H9 (cell line): Measurements from ENCODE around the gene CHD9NB. TPM values are rescaled to one million over a fixed set of nuclear protein-coding genes. Genes with fewer than 3 reads are reported as not detected.

ENCODE experiments used
- DNase-seq: peaks from one replicate; pipeline ENCODE4 v3.0.0-alpha.2; 2017
- H2AFZ ChIP-seq: one replicate; pipeline ENCODE4 v1.6.1; 2013; ENCODE audit warnings: mild to moderate bottlenecking, low read length, control low read depth, moderate library complexity
- H2AK5ac ChIP-seq: 2 replicates; pipeline ENCODE4 v1.6.1; 2013; ENCODE audit warnings: low read length, control low read depth, mixed read lengths; ENCODE audit not compliant: insufficient read length
- H2BK120ac ChIP-seq: one replicate; pipeline ENCODE4 v1.6.1; 2013; ENCODE audit warnings: low read depth, mild to moderate bottlenecking, low read length, control low read depth, inconsistent platforms; ENCODE audit not compliant: poor library complexity, severe bottlenecking
- H2BK12ac ChIP-seq: 2 replicates; pipeline ENCODE4 v1.6.1; 2013; ENCODE audit warnings: low read length, control low read depth, mixed read lengths, low read depth; ENCODE audit not compliant: insufficient read length
- H2BK15ac ChIP-seq: 2 replicates; pipeline ENCODE4 v1.6.1; 2013; ENCODE audit warnings: low read depth, low read length, control low read depth
- H2BK20ac ChIP-seq: one replicate; pipeline ENCODE4 v1.6.1; 2013; ENCODE audit warnings: low read depth, mild to moderate bottlenecking, low read length, control low read depth, inconsistent platforms; ENCODE audit not compliant: poor library complexity, severe bottlenecking
- H2BK5ac ChIP-seq: 2 replicates; pipeline ENCODE4 v1.6.1; 2013; ENCODE audit warnings: low read length, control low read depth, mixed read lengths; ENCODE audit not compliant: insufficient read length
- H3K14ac ChIP-seq: 2 replicates; pipeline ENCODE4 v1.6.1; 2013; ENCODE audit warnings: low read length, control low read depth; ENCODE audit not compliant: insufficient read depth
- H3K18ac ChIP-seq: 2 replicates; pipeline ENCODE4 v1.6.1; 2013; ENCODE audit warnings: low read depth, mild to moderate bottlenecking, mixed read lengths, low read length, control low read depth; ENCODE audit not compliant: insufficient read length
- H3K23ac ChIP-seq: 2 replicates; pipeline ENCODE4 v1.6.1; 2013; ENCODE audit warnings: low read length, control low read depth, mixed read lengths, low read depth; ENCODE audit not compliant: insufficient read length
- H3K23me2 ChIP-seq: 2 replicates; pipeline ENCODE4 v1.6.1; 2013; ENCODE audit warnings: low read depth, mild to moderate bottlenecking, mixed read lengths, low read length, control low read depth; ENCODE audit not compliant: insufficient read length, poor library complexity, severe bottlenecking
- H3K27ac ChIP-seq: 2 replicates; pipeline ENCODE4 v1.5.1; 2013; ENCODE audit warnings: low read length, control low read depth, mixed read lengths, low read depth; ENCODE audit not compliant: insufficient read length
- H3K27me3 ChIP-seq: 2 replicates; pipeline ENCODE4 v1.6.1; 2013; ENCODE audit warnings: low read length, control low read depth, inconsistent platforms; ENCODE audit not compliant: insufficient read depth
- H3K4ac ChIP-seq: 2 replicates; pipeline ENCODE4 v1.6.1; 2013; ENCODE audit warnings: low read depth, mild to moderate bottlenecking, control low read depth, inconsistent platforms, low read length, moderate library complexity
- H3K4me1 ChIP-seq: 2 replicates; pipeline ENCODE4 v1.6.1; 2013; ENCODE audit warnings: low read length, control low read depth, inconsistent platforms; ENCODE audit not compliant: insufficient read depth
- H3K4me2 ChIP-seq: 2 replicates; pipeline ENCODE4 v1.6.1; 2013; ENCODE audit warnings: low read length, control low read depth, mixed read lengths; ENCODE audit not compliant: insufficient read length, insufficient read depth
- H3K56ac ChIP-seq: 2 replicates; pipeline ENCODE4 v1.6.1; 2013; ENCODE audit warnings: low read depth, mild to moderate bottlenecking, mixed read lengths, low read length, control low read depth; ENCODE audit not compliant: insufficient read length
- H3K79me1 ChIP-seq: 2 replicates; pipeline ENCODE4 v1.6.1; 2013; ENCODE audit warnings: low read depth, mild to moderate bottlenecking, moderate library complexity, low read length, control low read depth, inconsistent platforms; ENCODE audit not compliant: insufficient read depth, poor library complexity, severe bottlenecking
- H3K79me2 ChIP-seq: 2 replicates; pipeline ENCODE4 v1.6.1; 2013; ENCODE audit warnings: low read length, control low read depth, inconsistent platforms; ENCODE audit not compliant: insufficient read depth
- H3K9ac ChIP-seq: 2 replicates; pipeline ENCODE4 v1.6.1; 2013; ENCODE audit warnings: low read length, control low read depth, mixed read lengths; ENCODE audit not compliant: insufficient read length; ENCODE audit errors: extremely low read depth
- H3K9me3 ChIP-seq: one replicate; pipeline ENCODE4 v1.6.1; 2013; ENCODE audit warnings: low read depth, low read length, inconsistent platforms; ENCODE audit not compliant: control insufficient read depth
- H3T11ph ChIP-seq: one replicate; pipeline ENCODE4 v1.6.1; 2013; ENCODE audit warnings: mild to moderate bottlenecking, low read length, control low read depth, inconsistent platforms
- H4K20me1 ChIP-seq: one replicate; pipeline ENCODE4 v1.6.1; 2013; ENCODE audit not compliant: control insufficient read depth, insufficient read length, insufficient read depth
- H4K5ac ChIP-seq: 2 replicates; pipeline ENCODE4 v1.6.1; 2013; ENCODE audit warnings: low read depth, mild to moderate bottlenecking, mixed read lengths, low read length, control low read depth; ENCODE audit not compliant: insufficient read length
- H4K8ac ChIP-seq: replicated peaks from 2 replicates; pipeline ENCODE4 v1.6.1; 2013; ENCODE audit warnings: low read length, control low read depth, mixed read lengths, low read depth; ENCODE audit not compliant: insufficient read length
- H4K91ac ChIP-seq: 2 replicates; pipeline ENCODE4 v1.6.1; 2013; ENCODE audit warnings: low read depth, mild to moderate bottlenecking, moderate library complexity, mixed read lengths, low read length, control low read depth; ENCODE audit not compliant: insufficient read length
- H3K27ac Mint-ChIP-seq, 3 experiments: 2 replicates in 2 of 3; 3 replicates in 1 of 3; pipeline ENCODE4 v1.8.0; 2020 to 2021; ENCODE audit warnings: mixed read lengths in 3 of 3, mild to moderate bottlenecking in 1 of 3, moderate library complexity in 1 of 3
- H3K27me3 Mint-ChIP-seq: 2 replicates; pipeline ENCODE4 v1.8.0; 2021; ENCODE audit warnings: low read depth, mild to moderate bottlenecking, moderate library complexity, mixed read lengths
- H3K36me3 Mint-ChIP-seq, 3 experiments: 2 replicates in 2 of 3; 3 replicates in 1 of 3; pipeline ENCODE4 v1.8.0; 2020 to 2021; ENCODE audit warnings: low read depth in 3 of 3, mixed read lengths in 3 of 3; ENCODE audit not compliant: insufficient read depth in 1 of 3
- H3K4me1 Mint-ChIP-seq, 2 experiments: 2 replicates each; pipeline ENCODE4 v1.8.0; 2020; ENCODE audit warnings: mixed read lengths in 2 of 2
- H3K4me3 Mint-ChIP-seq, 2 experiments: 2 replicates in 1 of 2; 3 replicates in 1 of 2; pipeline ENCODE4 v1.8.0; 2020 to 2021; ENCODE audit warnings: mild to moderate bottlenecking in 2 of 2, mixed read lengths in 2 of 2, moderate library complexity in 1 of 2
- H3K9me3 Mint-ChIP-seq, 2 experiments: 2 replicates in 1 of 2; 3 replicates in 1 of 2; pipeline ENCODE4 v1.8.0; 2020; ENCODE audit warnings: mild to moderate bottlenecking in 2 of 2, mixed read lengths in 2 of 2, moderate library complexity in 1 of 2
- CTCF ChIP-seq: fragments of 200-600 bp; sonication (generic); conservative IDR thresholded peaks from 3 replicates; pipeline ENCODE4 v1.8.0; 2021; ENCODE audit warnings: antibody characterized with exemption, mild to moderate bottlenecking
- WGBS: extraction: QIAGEN DNeasy Blood & Tissue Kit; methylation state at CpG from one replicate; pipeline ENCODE4 v1.1.7; 2013; ENCODE audit warnings: missing lambda C conversion rate, low lambda C conversion rate, mixed read lengths; ENCODE audit not compliant: insufficient read length; ENCODE audit errors: extremely low coverage; 5-methylcytosine and 5-hydroxymethylcytosine counted together
- total RNA-seq: library from RNA; stranded (reverse); gene quantifications from 2 replicates; pipeline ENCODE4 v1.2.1, GENCODE V29; 2021

Gene CHD9NB
- total RNA-seq, 1 experiment from 2014 or later = 3.3 TPM

- no peak overlapping the region for H4K8ac ChIP-seq
- no peak overlapping the region for H3T11ph ChIP-seq
- no peak overlapping the region for H2BK120ac ChIP-seq
- Mint-ChIP-seq H3K27ac (peak overlapping the region; percentile 85 to 97 (median 97)), H3K4me3 (peak overlapping the region; percentile 23 to 66), H3K9me3 (no peaks in the 10 kb centered on the region), H3K27me3 (no peaks in the 10 kb centered on the region), H3K4me1 (peaks cover 71 to 77% of the 10 kb centered on the region in 2 experiments), H3K36me3 (peaks cover 0 to 6% (median 4%) of the 10 kb centered on the region in 3 experiments; a peak in 4 of 7 replicates)
- no peak overlapping the region for H3K27ac ChIP-seq
- no peak overlapping the region for H3K18ac ChIP-seq
- DNase-seq = no peak
- no peak overlapping the region for H3K14ac ChIP-seq
- peaks cover 20% of the 10 kb centered on the region; the same call in 1 of the 2 replicates for H3K4me1 ChIP-seq
- H4K5ac ChIP-seq = no peak overlapping the region
- H3K4me2 ChIP-seq = peak overlapping the region; percentile 8
- H2BK15ac ChIP-seq = no peak overlapping the region
- no CpG with 5 or more reads among the region's 5 CpGs for WGBS
- no peak overlapping the region for H3K4ac ChIP-seq
- no peaks in the 10 kb centered on the region for H4K20me1 ChIP-seq
- no peak overlapping the region for H3K9ac ChIP-seq
- no peak overlapping the region for H2AK5ac ChIP-seq
- TF ChIP-seq CTCF = no peak
- H2AFZ ChIP-seq = no peak overlapping the region
- H3K9me3 ChIP-seq = no peaks in the 10 kb centered on the region
- H3K27me3 ChIP-seq = no peaks in the 10 kb centered on the region
- peak overlapping the region; percentile 19 for H3K56ac ChIP-seq
- no peaks in the 10 kb centered on the region for H3K79me2 ChIP-seq
- no peak overlapping the region for H2BK20ac ChIP-seq
- H2BK12ac ChIP-seq = no peak overlapping the region
- no peaks in the 10 kb centered on the region for H3K79me1 ChIP-seq
- H2BK5ac ChIP-seq = no peak overlapping the region
- H3K23me2 ChIP-seq = no peaks in the 10 kb centered on the region
- H3K23ac ChIP-seq = no peak overlapping the region
- H4K91ac ChIP-seq = no peak overlapping the region
Measured at GRCh38 chr16:53090286-53090590, 37.5 kb upstream of the CHD9NB start.
